ENCODE data around the gene A3GALT2.

DNA sequence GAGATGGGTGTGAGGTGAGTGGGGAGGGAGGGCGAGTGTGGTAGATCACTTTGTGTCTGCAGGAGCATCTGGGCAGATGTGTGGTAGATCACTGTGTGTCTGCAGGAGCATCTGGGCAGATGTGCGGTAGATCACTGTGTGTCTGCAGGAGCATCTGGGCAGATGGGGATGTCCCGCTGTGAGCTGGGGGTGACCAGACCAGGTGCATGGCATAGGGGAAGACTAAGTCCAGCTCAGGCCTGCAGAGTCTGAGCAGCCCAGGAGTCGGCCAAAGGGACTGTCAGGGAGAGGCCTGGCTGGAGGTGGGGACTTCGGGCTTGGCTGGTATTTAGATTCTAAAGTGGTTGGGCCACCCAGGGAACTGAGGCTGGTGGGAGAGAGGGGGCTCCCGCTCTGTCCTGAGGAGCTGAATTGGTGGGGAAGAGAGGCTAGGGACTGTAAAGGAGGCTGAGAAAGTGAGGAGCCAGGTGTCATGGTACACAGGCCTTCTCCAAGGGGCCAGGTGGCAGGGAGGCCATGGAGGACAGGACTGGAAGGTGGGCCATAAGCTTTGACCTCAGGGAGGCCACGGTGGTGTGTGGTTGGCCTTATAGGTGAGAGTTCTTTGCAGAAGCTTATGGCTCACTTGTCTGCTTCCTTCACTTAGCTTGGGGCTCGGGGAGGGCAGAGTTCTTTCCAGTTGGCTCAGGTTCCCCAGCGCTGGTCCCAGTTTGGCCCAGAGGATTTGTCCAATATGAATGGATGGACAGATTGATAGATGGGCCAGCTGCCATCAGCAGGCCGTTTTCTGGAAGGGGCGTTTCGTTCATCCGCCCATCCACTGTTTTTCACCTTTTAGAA is 49.0 kb downstream of the A3GALT2 start:
- TF ChIP-seq, protein P1, sequence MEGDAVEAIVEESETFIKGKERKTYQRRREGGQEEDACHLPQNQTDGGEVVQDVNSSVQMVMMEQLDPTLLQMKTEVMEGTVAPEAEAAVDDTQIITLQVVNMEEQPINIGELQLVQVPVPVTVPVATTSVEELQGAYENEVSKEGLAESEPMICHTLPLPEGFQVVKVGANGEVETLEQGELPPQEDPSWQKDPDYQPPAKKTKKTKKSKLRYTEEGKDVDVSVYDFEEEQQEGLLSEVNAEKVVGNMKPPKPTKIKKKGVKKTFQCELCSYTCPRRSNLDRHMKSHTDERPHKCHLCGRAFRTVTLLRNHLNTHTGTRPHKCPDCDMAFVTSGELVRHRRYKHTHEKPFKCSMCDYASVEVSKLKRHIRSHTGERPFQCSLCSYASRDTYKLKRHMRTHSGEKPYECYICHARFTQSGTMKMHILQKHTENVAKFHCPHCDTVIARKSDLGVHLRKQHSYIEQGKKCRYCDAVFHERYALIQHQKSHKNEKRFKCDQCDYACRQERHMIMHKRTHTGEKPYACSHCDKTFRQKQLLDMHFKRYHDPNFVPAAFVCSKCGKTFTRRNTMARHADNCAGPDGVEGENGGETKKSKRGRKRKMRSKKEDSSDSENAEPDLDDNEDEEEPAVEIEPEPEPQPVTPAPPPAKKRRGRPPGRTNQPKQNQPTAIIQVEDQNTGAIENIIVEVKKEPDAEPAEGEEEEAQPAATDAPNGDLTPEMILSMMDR (IDR thresholded peaks at IDR 0.05): no peak
- no peak for TF ChIP-seq EZH2 (IDR thresholded peaks at IDR 0.05; ENCODE audit: borderline replicate concordance, insufficient read depth, low read depth, low read length, poor library complexity, severe bottlenecking)
